ENCODE data around the gene ENTREP3.
A peak's percentile ranks its signal among the peaks of the same experiment; 100 is the strongest.
"Not testable (repeated sequence)": the region's sequence is repeated elsewhere in the genome, so short reads cannot be mapped to it uniquely, and the experiment has no call there.

ENTREP3 gene

GRCh38 chr1:155250633-155251449, 4.4 kb downstream of the ENTREP3 start:
- DNase-seq = peak; percentile 22

- DNase-seq = no peak
These were observed 5.0 kb downstream of the ENTREP3 start for GRCh38 chr1:155250246-155250632.

GRCh38 chr1:155247667-155248553, 7.4 kb downstream of the ENTREP3 start:
- DNase-seq = no peak

- DNase-seq = not testable (repeated sequence)
These were observed 8.5 kb downstream of the ENTREP3 start for GRCh38 chr1:155246796-155247195.

- DNase-seq = no peak
These were observed 10.1 kb downstream of the ENTREP3 start for GRCh38 chr1:155245163-155245524.

GRCh38 chr1:155244368-155245162, 10.7 kb downstream of the ENTREP3 start:
- peak; percentile 94 for DNase-seq

GRCh38 chr1:155242805-155243358, 12.4 kb downstream of the ENTREP3 start:
- no peak for DNase-seq

- no peak for DNase-seq
These were observed 13.4 kb downstream of the ENTREP3 start for GRCh38 chr1:155241841-155242264.

- peak; percentile 29 for DNase-seq
These were observed 14.1 kb downstream of the ENTREP3 start for GRCh38 chr1:155241069-155241679.

- DNase-seq = no peak
These were observed 18.8 kb downstream of the ENTREP3 start for GRCh38 chr1:155236451-155236850.

- not testable (repeated sequence) for DNase-seq
These were observed 19.9 kb downstream of the ENTREP3 start for GRCh38 chr1:155235375-155235774.

- not testable (repeated sequence) for DNase-seq
These were observed 21.8 kb downstream of the ENTREP3 start for GRCh38 chr1:155233502-155233901.

- DNase-seq = not testable (repeated sequence)
These were observed 23.0 kb downstream of the ENTREP3 start for GRCh38 chr1:155232001-155232978.

GRCh38 chr1:155231302-155231701, 24.0 kb downstream of the ENTREP3 start:
- not testable (repeated sequence) for DNase-seq

GRCh38 chr1:155228096-155228427, 27.2 kb downstream of the ENTREP3 start:
- DNase-seq = no peak

- DNase-seq = peak; percentile 88
These were observed 27.8 kb downstream of the ENTREP3 start for GRCh38 chr1:155227261-155228095.

GRCh38 chr1:155226910-155227260, 28.4 kb downstream of the ENTREP3 start:
- peak; percentile 28 for DNase-seq

GRCh38 chr1:155226188-155226909, 28.9 kb downstream of the ENTREP3 start:
- peak; percentile 44 for DNase-seq

GRCh38 chr1:155225404-155225759, 29.9 kb downstream of the ENTREP3 start:
- not testable (repeated sequence) for DNase-seq

GRCh38 chr1:155223047-155223446, 32.2 kb downstream of the ENTREP3 start:
- no peak for DNase-seq

All from NCI-H524 treated with DMSO at 0.1 percent for 48 hours (cell line).